ENCODE results near the gene COL15A1.

COL15A1 gene

GRCh38 chr9:99109522-99109921, 165.8 kb downstream of the COL15A1 start:
- no peak for DNase-seq (ENCODE audit: low read depth)
- H3K4me3 ChIP-seq (ENCODE audit: low read length), result no peak overlapping the region
- TF ChIP-seq, protein P1, sequence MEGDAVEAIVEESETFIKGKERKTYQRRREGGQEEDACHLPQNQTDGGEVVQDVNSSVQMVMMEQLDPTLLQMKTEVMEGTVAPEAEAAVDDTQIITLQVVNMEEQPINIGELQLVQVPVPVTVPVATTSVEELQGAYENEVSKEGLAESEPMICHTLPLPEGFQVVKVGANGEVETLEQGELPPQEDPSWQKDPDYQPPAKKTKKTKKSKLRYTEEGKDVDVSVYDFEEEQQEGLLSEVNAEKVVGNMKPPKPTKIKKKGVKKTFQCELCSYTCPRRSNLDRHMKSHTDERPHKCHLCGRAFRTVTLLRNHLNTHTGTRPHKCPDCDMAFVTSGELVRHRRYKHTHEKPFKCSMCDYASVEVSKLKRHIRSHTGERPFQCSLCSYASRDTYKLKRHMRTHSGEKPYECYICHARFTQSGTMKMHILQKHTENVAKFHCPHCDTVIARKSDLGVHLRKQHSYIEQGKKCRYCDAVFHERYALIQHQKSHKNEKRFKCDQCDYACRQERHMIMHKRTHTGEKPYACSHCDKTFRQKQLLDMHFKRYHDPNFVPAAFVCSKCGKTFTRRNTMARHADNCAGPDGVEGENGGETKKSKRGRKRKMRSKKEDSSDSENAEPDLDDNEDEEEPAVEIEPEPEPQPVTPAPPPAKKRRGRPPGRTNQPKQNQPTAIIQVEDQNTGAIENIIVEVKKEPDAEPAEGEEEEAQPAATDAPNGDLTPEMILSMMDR (conservative IDR thresholded peaks at IDR 0.05; ENCODE audit: low read depth, low read length), result no peak

DNA sequence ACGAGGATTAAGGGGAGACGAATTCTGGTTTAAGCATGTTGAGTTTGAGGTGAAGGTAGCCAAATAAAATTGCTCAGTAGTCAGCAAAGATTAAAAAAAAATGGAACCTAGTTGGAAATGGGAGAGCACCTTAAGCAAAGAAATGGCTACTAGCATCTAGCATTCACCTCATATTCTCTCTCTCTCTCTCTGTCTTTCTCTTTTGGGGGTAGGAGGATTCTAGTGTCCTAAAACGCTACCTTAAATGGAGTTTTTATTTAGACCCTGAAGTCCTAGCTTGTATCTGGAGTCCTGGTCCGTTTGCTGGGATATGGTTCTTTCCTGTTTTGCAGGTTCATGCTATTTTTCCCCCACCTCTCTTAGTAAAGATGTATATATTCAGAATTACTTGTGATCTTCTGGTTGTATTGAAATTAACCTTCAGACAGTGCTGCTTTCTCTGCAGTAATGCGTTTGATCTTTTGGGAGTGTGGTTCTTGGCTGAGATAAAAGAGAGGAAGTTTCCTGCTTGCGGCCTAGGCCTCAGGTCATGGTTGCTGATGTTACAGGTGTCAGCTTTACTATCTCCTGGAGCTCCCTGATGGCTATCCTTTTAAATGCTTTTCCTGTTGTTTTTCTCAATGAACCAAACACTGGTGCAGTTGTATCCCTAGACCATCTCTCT, 169.2 kb downstream of the COL15A1 start:
- no peak overlapping the region for H3K4me3 ChIP-seq (ENCODE audit: low read length)
- TF ChIP-seq, protein P1 (conservative IDR thresholded peaks at IDR 0.05; ENCODE audit: low read depth, low read length), result no peak
- DNase-seq (ENCODE audit: low read depth), result no peak

GRCh38 chr9:99113414-99114048, 169.8 kb downstream of the COL15A1 start:
- no peak overlapping the region for H3K4me3 ChIP-seq (ENCODE audit: low read length)
- TF ChIP-seq, protein P1 (conservative IDR thresholded peaks at IDR 0.05; ENCODE audit: low read depth, low read length), result no peak
- DNase-seq (ENCODE audit: low read depth), result no peak

- H3K4me3 ChIP-seq (ENCODE audit: low read length), result no peak overlapping the region
- no peak for DNase-seq (ENCODE audit: low read depth)
- TF ChIP-seq, protein P1 (conservative IDR thresholded peaks at IDR 0.05; ENCODE audit: low read depth, low read length), result no peak
Observed at GRCh38 chr9:99114049-99114440, 170.3 kb downstream of the COL15A1 start.

- no peak for DNase-seq (ENCODE audit: low read depth)
- H3K4me3 ChIP-seq (ENCODE audit: low read length), result no peak overlapping the region
- TF ChIP-seq, protein P1 (conservative IDR thresholded peaks at IDR 0.05; ENCODE audit: low read depth, low read length), result no peak
Observed at GRCh38 chr9:99114846-99115500, 171.3 kb downstream of the COL15A1 start.

DNA sequence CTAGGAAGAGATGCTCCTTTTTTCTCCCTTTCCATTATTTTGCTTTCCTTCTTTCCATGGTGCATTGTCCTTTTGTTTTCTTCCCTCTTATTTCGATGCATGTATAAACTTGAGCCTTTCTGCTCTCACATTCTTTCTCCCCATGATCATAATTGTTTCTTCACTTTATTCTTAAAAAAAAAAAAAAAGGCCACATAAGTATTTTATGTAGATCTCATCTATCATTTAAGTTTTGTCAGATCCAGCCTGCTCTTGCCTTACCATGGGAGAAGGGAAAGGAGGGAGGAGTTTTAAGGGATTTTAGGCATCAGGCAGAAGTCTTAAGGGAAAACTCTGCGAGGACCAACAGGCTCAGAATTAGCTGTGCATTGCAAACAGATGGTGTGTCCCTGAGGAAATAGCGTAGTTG, 172.3 kb downstream of the COL15A1 start:
- DNase-seq (ENCODE audit: low read depth), result no peak
- H3K4me3 ChIP-seq (ENCODE audit: low read length), result no peak overlapping the region
- TF ChIP-seq, protein P1 (conservative IDR thresholded peaks at IDR 0.05; ENCODE audit: low read depth, low read length), result no peak

Data from retinal pigment epithelial cell (primary cell).